OCI-M1 (cell line): ENCODE results near the gene MICAL2.
A peak's percentile ranks its signal among the peaks of the same experiment; 100 is the strongest.

Experiments
- DNase-seq: peaks from one replicate; lab custom pipeline; 2025; lab: John Stamatoyannopoulos, UW

Gene MICAL2

DNA sequence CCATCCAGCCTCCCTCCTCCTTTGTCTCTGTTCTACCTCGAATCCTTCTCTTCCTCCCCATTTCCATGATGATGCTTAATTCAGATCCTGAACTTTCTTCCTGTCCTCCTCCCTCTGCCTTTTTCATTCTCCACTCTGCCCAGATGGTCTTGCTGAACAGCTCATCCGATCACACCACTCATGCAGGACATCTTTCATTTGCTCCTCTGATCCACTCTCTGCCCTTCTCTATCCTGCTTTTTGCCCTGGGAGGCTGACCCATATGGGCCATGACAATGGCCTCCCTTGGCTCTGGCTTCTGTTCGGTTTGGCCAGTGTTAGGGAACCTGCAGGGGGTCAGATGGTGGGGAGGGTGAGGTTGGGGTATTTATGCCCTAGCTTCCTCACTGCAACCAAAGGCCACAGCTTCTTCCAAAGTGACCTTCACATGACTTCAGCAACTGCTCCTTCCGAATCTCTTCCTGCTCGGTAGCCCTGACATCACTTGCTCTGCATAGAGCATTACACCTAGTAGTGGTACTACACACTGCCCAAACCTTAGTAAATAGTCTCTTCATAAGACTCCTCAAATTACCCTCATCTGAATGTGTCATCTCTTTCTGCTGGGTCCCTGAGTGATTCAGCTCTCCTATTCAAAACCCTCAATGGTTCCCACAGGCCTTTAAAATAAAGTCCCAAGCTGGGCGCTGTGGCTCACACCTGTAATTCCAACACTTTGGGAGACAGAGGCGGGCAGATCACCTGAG, 32.7 kb upstream of the MICAL2 start:
- no peak for DNase-seq

- no peak for DNase-seq
These were observed 30.4 kb upstream of the MICAL2 start for GRCh38 chr11:12079726-12080556.

GRCh38 chr11:12083380-12083779, 27.0 kb upstream of the MICAL2 start:
- DNase-seq = peak; percentile 24

DNA sequence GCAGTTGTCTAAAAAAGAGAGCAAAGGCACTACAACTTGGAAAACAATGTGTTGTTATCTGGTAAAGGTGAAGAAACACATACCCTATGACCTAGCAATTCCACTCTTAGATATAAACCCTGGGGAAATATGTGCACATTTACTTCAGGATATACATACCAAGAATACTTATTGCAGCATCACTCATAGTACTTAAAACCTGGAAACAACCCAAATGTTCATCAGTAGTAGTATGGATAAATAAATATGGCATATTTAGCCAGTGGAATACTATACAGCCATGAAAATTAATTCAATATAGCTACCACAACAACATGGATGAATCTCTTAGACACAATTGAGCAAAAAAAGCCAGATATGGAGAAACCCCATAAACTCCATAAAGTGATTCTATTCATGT, 26.1 kb upstream of the MICAL2 start:
- no peak for DNase-seq

DNA sequence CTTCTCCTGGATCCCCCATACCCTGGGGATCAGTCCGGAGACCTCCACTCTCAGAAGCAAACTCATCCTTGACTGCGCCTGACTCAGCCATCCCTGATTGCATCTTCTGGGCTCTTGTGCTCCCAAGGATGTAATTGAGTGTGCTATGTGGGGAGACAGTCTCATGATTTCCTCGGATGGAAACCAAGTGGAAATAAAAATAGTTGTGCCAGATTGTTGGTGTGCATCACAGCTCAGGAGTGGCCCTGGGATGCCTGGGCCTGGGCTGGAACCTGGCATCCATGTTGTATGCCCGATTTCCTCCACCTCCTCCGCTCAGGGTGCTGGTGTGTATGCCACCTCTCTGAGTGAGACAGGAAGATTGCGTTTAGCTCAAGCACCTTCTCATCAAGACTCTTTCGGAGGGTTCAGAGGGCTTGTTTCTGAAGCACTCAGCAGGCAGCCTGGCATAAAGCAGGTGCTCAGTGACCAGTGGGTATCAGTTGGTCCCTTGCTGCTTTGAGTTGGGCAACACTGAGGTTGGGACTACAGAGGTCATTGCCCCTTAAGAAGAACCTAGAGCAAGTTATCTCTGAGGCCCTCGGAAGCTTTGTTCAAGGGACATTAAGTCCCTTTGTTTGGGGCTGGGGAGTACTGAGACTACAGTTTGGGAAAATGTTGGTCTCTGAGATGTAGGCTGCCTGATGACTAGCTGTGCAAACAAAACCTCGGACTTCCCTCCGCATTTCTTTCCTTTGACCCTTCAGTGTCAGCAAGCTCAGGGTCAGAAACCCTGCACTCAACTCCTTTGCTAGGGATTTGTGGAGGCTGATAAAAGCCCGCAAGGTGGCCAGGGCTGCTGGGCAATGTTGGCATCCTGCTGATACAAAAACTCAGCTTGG, 24.8 kb upstream of the MICAL2 start:
- DNase-seq = no peak

DNA sequence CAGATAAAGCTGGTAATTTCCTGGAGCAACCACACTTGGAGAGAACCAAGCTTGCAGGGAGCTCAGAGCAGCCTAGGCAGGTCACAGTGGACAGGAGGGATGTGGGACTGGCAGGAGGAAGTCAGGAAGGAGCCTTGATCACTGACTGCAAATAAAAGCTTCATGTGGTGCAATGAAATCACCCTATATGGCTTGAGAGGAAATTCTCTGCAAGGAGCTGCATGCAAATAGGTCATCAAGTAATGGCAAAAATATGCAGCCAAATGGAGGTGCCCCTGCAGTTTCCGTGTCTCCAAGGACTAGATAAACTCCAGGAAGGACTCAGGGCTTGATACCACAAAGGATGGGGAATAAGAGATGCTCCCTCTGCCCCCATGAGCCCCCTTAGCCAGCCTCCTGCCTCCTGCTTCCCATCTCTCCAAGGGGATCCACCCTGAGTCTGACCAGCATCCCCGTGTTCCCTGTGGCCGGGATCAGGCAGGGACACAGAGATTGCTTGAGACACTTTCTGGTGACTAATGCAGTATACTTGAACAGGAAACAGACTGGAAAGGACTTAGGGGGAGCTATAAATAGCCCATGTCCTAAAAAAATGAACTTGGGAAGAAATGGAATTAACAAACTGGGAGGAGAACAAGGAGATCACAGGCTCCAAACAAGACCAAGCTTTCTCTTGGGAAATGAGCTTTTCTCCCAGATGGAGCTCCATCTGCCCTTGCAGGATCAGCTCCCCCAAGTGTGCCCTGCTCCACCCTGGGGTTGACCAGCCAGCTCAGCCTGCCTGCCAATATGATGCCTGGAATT, 23.9 kb upstream of the MICAL2 start:
- DNase-seq = no peak

DNA sequence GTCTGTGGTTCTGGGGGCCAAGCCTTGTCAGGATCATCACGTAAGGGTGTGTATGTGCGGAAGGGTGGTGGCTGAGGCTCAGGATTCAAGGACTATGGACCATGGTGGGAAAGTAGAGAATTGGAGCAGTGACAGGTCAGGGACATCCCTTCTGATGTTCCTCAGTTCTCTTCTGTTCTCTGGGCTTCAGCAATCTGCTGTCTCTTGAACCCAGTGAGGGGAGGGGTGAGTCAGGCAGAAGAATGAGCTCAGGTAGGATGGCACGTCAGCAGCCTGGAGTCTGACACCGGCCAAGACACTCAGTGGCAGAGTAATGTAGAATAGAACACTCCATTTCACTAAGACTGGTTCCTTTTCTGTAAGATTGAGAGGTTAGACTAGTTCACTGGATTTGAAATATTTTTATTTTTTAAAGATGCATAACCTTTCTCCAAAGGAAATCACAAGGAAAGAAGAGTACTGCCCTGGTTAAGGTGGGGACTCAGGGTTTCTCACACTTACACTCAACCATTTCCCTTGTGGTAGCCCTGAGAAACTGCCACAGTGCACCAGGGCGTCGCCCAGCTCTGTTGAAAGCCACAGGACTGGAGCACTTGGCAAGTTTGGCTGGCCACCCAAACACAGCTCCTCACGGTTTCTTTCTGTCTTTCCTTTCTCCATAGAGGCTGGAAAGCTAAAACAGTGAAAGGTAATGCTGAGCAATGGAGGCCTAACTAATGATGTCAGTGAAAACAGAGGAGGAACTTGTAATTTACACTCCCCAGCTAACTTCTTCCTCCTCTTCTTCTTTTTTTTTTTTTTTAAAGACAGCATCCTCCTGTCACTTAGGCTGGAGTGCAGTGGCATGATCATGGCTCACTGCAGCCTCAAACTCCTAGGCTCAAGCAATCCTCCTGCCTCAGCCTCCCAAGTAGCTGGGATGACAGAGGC, 23.1 kb upstream of the MICAL2 start:
- DNase-seq = peak; percentile 54

- peak; percentile 11 for DNase-seq
These were observed 22.3 kb upstream of the MICAL2 start for GRCh38 chr11:12088047-12088481.

GRCh38 chr11:12088531-12088930, 21.9 kb upstream of the MICAL2 start:
- DNase-seq = no peak

- no peak for DNase-seq
These were observed 21.3 kb upstream of the MICAL2 start for GRCh38 chr11:12089041-12089440.

DNA sequence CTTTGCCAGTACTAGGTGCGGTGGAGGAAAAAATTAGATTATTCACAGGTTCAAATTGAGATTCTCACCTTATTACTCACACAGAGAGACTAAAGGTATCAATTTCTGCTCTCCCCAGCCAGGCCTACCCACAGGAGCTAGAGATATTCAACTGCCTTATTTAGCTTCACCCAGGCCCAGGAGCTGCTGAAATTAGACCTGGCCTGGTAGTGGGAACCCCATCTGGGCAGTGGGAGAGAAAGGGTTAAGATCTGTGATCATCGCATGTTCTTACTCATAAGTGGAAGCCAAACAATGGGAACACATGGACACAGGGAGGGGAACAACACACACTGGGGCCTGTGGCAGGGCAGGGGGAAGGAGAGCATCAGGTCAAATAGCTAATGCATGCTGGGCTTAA, 20.9 kb upstream of the MICAL2 start:
- no peak for DNase-seq

DNA sequence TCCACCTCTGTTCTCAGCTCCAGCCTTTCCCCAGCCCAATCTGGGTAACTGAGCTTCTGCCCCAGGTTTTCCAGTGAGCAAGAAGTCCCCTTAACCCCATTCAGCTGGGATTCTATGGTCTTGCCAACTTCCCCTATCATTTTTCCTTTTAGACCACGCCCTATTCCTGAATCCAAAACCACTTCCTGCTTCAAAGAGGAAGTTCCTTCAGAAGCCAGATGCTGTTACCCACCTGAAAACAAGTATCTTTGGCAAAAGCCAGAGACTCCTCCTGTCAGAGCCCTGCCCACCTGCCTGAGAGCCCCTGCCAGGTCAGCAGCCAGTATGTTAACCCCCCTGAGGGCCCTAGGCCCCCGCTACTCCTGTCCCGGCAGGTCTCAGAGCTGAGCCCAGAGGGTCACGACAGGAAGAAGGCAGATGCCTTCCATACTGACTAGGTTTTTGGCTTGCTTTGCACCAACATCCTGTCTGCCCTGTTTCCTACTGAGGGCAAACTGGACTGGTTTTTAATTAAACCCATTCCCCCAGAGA, 20.3 kb upstream of the MICAL2 start:
- peak; percentile 73 for DNase-seq

- no peak for DNase-seq
These were observed 19.6 kb upstream of the MICAL2 start for GRCh38 chr11:12090761-12091258.

- DNase-seq = no peak
These were observed 18.3 kb upstream of the MICAL2 start for GRCh38 chr11:12091956-12092558.

DNA sequence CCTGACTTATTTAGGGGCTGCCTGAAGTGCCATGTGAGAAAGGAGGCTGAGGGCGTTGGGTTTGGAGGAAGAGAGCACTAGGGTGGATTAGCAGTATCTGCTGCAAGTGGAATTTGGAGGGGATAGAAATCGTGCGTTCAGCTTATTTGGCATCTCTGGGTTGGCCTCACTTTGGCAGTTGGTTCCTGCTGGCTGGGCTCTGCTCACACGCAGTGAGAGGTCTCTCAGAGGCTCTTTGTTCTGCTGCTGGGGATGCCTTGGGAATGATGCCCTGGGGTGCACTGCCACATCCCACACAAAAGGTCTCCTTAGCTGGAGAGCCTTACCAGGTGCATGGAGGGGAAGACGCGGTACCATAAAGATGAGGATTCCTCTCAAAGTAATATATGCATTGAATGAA, 17.7 kb upstream of the MICAL2 start:
- no peak for DNase-seq

DNA sequence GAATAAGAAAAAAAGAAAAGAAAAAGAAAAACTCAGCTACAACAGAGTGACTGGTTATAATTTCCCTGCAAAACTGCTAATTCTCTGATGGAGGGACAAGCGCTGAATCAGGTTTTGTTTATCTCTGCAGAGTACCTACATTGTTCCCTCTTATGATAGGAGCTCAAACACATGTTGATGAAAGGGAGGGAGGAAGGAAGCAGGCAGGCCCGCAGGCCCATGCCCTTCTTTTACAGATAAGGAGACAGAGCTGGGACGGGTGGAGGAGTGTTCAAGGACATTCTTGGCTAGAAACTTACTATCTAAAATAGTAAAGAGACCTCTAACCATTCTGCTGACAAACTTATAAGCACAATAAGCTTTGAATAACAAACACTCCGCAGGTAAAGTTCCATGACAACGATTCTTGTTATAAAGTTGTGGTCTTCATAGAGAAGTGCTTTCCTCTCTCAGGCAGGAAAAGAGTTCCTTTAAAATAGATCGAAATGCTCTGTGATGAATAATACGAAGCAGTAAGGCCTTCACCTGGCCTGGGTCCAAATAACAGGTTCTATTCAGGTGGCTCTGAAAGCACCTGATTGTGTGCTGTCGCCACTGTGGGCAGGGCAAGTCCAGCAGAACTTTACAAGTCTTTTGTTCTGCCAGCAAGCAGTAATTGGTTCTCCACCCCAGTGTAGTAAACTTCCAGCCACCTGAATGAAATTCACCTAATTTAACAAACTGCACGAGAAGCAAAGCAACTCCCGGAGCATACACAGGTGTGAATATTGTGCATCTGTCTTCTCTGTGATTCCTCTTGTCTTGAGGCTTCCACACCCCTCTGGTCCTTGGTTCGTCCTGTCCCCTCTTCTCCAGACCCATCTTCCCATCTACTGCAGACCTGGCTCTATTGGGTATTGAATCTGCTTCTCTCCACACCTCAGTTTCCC, 15.3 kb upstream of the MICAL2 start:
- DNase-seq = peak; percentile 85

GRCh38 chr11:12097219-12097618, 13.2 kb upstream of the MICAL2 start:
- DNase-seq = peak; percentile 39

DNA sequence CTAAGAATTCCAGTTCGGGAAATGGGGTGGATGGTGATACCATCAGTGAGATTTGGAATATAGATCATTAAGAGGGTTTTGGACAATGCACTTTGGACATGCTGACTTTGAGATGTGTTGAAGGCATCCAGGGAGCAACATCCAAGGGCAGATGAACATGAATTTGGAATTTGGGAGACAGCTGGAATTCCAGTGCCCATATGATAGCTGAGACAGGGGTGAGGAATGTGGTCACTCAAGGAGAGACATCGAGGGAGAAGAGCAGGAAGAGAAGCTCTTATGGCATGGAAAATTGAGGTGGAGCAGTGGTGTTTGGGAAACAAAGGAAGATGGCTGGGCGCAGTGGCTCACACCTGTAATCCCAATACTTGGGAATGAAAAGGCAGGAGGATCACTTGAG, 11.8 kb upstream of the MICAL2 start:
- DNase-seq = no peak
